Stimulated activated CD8-positive, alpha-beta memory T cell treated with anti-CD3 and anti-CD28 coated beads, Interleukin-4, amount 100 ng/mL, for 1 hour (primary cell): ENCODE measurements around the gene NAIF1.
"Not testable (repeated sequence)": the region's sequence is repeated elsewhere in the genome, so short reads cannot be mapped to it uniquely, and the experiment has no call there.

Source experiments
- DNase-seq, 2 donors: peaks; one replicate each; pipeline ENCODE4 v3.0.0-alpha.2; 2020; ENCODE audit warnings: low read depth in 2 of 2, low spot score in 1 of 2

NAIF1 gene

GRCh38 chr9:128088253-128088945 lies 21.3 kb upstream of the NAIF1 start:
- no peak for DNase-seq

- no peak for DNase-seq
Measured at GRCh38 chr9:128087262-128087661, 20.1 kb upstream of the NAIF1 start.

DNA sequence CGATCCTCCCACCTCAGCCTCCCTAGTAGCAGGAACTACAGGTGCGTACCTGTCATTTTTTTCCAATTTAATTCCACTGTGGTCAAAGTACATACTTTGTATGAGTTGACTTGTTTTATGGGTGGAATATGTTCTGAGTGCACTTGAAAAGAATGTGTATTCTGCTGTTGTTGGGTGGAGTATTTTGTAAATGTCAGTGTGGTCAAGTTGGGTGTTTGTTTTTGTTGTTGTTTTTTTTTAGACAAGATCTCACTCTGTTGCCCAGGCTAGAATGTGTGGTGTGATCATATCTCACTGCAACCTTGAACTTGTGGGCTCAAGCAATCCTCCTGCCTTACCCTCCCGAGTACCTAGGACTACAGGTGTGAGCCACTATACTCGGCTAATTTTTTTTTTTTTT lies 18.8 kb upstream of the NAIF1 start:
- no peak for DNase-seq

- DNase-seq, result no peak
Measured at GRCh38 chr9:128084746-128085145, 17.6 kb upstream of the NAIF1 start.

- no peak for DNase-seq
Measured at GRCh38 chr9:128082151-128082550, 15.0 kb upstream of the NAIF1 start.

DNA sequence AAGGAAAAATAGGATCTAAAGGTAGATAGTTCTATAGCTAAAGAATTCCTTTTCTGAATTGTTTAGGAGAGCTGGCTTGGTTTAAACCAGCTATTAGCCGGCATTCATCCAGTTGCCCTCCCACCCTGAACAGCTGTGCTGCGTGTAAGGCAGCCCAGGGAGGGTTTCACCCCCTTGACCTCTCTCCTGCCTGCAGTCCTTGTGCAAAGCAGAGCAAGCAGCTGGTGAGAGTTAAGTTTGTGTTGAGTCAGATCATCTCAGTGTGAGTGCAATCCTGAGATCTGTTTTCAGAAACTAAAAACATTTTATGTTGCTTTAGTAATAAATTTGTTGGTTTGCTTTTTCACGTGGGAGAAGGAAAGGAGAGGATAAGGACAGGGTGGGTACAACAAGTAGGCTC lies 13.9 kb upstream of the NAIF1 start:
- DNase-seq, result no peak

DNA sequence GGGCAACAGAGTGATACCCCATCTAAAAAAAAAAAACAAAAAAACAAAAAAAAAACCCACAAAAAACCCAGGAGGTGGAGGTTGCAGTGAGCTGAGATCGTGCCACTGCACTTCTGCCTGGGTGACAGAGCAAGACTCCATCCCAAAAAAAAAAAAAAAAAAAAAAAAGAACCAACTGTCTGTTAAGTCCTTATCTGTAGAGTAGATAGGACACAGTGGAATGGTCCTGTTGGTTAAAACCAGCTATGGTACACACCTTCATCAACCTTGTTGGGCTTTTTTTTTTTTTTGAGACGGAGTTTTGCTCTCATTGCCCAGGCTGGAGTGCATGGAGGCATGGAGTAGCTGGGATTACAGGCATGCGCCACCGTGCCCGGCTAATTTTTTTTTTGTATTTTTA lies 13.1 kb upstream of the NAIF1 start:
- DNase-seq, result no peak

DNA sequence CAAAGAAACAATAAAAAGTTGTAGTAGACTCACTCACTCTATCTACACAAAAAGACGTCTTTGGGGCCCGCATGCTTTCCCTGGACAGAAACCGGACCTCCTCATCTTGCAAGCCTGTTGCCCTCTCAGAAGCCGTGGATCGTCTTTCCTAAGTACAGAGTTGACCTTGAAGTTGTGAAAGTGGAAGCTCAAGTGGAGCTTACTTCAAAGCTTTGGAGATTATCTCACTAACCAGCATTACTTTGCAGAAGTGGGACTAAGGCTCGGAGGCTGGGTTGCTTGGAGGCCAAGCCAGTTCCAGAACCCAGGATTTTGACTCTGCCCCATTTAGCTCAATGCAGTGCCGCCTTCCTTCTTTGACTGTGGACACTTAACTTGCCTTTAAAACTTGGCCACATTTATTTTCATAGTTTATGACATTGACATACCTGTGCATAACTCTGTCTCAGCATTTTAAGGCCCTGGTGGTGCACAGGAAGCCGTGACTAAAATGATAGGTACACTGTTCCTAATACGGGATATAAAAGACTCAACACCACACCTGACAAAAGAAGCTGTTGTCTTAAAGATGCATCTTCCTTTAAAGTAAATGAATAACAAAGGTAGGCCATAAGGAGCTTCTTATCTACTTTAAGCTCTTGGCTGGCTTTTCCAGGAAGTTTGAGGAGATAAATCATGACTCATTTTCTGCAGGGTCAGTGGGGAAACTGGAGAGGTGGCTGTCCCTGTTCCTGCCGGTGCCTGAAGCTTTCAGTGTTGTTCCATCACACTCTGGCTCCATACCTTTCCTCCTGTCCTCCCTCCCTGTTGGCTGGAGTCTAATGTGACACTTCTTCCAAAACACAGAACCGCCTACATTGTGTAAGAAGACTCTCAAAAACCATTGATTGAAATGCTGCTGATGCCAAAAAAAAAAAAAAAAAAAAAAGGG lies 11.6 kb upstream of the NAIF1 start:
- no peak for DNase-seq

DNA sequence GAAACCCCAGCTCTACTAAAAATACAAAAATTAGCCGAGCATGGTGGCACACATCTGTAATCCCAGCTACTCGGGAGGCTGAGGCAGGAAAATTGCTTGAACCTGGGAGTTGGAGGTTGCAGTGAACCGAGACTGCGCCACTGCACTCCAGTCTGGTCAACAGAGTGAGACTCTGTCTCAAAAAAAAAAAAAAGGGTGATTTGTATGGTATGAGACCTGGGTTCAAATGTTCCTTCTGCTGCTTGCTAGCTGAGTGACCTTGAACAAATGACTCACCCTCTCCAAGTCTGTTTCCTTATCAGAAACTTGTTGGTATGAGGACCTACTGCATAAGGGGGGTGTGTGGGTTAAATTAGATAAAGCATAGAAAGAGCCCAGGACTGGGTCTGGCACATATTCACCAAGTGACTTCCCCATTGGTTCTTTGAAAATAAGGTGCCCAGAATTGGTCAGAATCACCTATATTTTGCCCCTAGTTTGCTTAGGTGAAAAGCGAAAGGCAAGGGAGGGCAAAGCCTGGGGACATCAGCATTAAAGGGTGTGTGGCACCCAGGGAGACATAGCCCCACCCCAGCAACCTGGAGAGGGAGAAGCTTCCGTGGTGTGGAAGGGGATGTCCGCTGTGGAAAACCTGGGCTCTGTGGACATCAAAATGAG lies 10.9 kb upstream of the NAIF1 start:
- no peak for DNase-seq

GRCh38 chr9:128073253-128073886 lies 6.2 kb upstream of the NAIF1 start:
- no peak for DNase-seq

DNA sequence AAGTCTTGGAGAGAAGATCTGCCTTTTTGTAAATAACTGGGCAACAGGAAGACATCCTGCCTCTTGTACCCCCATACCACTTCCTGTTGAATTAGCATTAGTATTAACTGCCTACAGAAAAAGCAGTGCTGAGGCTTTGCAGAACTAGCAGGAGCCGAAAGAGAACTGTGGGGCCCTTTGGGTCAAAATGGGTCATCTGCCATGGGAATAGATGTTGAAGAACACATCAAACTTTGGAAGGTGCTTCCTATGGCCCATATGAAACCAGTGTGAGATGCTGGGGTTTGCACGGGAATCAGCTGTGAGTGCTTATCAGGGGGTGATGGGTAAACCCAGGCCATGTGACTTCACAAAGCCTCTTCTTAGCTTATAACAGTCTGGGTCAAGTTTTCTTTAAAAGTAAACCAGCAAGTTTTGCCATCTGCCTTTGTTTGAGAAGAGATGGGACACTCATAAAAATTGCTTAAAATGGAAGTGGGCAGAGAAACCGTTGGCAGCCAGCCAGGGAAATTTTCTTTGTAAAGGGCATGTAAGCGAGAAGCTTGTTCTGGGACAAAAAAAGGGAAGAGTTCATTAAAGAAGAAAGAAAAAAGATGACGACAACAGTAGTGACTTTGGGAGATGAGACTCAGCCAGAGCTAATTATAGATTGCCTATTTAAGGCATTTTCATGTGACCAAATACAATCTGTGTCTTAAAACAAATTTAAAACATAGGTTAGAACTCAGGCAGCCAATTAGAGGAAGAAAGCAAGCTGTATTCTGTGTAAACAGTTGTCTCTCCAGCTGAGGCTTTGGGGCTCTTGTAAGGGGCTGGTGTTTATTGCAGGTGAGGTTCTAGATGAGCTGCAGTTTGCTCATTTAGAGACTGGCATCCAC lies 5.3 kb upstream of the NAIF1 start:
- DNase-seq, result peak in 1 of 2 donors; percentile 34

GRCh38 chr9:128071475-128071874 lies 4.4 kb upstream of the NAIF1 start:
- not testable (repeated sequence) for DNase-seq

GRCh38 chr9:128070874-128071273 lies 3.8 kb upstream of the NAIF1 start:
- DNase-seq, result no peak

DNA sequence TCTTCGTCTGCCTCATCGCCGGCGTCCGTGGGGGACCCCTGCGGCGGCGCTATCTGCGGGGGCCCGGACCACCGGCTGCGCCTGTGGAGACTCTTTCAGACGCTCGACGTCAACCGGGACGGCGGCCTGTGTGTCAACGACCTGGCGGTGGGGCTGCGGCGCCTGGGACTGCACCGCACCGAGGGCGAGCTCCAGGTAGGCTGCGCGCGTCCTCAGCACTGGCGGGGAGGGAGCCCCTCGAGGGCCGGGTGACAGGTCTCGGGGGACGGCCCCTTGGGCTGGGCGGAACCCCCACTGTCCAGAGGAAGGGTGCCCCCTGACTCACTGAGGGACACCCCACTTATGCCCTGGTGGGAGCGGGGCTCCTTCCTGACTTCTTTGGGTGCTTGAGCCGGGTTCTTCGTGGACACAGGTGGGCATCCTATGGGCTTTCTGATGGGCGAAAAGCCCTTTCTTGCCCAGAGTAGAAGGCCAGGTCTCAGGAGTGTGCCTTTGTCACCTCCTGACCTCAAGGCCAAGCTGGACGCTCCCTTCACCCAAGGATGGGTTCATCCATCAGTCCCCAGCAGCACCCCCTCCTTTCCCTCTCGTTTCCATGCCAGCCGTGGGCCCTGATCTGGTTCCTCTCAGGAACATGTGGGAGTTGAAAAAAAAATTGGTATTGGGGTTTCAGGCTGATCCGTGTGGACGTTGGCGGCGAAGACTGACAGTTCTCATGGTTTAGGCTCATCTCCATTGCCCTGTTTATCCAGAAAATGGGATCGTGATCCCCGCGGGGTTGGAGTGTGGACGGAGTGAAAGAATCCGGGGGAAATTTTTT lies 1.5 kb upstream of the NAIF1 start:
- peak in 1 of 2 donors; percentile 14 for DNase-seq

DNA sequence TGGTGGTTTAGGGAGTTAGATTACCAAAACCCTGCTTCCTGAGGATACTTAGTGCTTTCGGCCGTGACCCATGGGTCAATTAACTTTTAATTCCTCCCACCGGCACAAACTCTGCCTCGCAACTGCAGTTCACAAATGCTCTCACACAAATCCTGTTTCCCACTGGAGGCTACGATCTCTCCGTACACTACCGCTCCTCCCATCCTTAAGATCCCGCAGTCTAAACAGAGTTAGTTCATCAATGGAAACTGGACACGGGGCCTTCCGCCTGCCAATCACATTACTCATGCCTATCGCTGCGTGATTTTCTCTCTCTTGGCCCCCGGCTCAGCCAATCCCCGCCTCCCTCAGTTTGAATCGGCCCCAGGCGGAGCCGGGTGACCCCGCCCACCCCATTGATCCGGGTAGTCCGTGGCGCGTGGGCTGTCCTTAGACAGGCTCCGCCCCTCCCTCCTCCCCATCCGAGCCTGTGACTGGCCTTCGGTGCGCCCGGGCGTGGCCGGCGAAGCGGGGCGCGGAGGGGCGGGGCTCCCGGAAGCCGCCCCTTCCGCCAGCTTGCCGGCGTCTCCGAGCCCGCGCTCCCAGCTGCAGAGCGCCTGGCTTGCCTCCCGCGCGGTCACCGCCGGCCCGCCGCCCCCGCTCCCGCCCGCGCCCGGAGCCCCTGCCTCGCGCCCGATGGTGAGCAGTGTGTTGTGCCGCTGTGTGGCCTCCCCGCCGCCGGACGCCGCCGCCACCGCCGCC lies 695 bp upstream of the NAIF1 start, which contains the start of gene SLC25A25:
Gene SLC25A25 (plus strand): TSS at position 588 of the 741 bp plus-strand sequence. CDS start 88 bp downstream, at position 676.
- DNase-seq, result peak; percentile 99 to 100

DNA sequence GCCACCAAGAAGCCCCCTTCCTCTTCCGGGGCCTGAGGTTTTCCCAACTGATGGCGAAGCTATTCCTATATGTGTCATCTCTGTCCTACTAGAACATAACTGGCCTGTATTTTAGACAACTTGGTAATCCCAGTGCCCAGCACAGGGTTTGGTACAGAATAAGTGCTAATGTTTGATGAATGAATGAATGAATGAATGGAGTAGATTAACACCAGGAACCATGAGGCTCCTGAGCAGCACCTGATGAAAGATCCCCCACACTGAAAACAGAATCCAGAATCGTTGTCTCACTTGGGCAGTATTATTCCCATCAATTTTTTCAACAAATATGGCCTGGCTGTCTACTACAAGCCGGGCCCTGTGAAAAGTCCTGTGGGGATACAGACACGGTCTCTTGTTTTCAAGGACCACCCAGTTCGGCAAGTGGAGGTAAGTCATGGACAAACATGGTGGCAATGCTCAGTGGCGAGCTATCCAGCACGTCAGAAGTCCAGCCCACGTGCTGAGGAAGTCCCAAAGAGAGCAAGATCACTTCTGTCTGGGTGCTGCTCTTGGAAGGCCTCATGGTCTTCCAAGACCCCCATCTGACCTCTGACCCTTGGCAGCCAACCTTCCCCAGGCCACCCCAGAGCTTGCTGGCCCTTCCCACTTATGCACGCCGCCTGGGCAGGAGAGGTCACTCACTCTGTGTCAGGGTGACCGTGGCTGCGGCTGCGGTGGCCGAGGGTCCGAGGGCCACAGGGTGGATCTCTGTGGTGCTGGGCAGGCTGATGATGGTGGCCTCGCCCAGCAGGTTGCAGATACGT lies 1.0 kb downstream of the NAIF1 start:
- DNase-seq, result no peak

DNA sequence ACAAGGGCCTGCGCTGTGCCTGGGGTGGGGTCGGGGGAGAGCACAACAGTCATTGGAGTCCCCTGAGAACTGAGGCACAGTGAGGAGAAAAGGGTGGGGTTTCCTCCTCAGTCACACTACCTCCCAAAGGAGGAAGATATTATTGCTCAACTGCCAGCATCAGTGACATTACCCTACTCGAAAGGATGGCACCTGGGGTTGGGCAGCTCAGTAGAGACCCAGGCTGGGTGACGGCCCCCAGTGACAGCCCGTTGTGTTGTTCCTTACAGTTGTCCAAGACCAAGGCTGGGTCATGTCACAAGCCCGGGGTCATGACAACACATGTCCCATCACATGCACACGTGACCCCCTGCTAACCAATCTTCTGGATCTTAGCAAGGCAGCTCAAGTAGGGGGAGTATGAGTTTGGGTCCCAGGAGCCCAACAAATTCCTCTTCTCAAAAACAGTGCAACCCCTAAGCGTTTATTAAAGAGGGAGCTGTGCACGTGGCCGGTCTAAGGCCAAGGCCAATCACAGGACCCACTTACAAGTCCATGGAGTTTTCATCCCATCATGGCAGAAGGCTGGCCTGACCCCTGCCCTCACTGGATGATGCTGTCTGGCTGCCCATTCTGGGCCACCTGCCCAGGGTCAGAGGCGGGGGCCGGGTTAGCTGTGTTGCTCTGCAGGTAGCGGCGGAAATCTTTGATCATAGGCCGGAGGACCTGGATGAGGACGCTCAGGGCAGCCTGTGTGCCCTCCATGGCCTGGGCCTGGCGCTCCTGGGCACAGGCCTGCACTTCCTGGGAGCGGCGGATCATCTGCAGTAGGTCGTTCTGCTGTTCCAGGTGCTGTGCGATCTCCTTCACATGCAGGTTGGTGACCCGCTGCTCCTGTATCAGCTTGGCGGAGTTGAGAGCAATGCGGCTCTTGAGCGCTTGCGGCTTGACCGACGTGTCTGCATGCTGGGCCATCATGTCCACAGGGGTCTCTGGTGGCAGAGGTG lies 4.0 kb downstream of the NAIF1 start:
- no peak for DNase-seq
